ENCODE results near the gene LCN15. TPM values are rescaled to one million over a fixed set of nuclear protein-coding genes. Genes with fewer than 3 reads are reported as not detected.

LCN15 gene
- polyA plus RNA-seq, 1 donor (not counting 4 experiments of a cell fraction or from before 2014, with no cell fraction given) = not detected

DNA sequence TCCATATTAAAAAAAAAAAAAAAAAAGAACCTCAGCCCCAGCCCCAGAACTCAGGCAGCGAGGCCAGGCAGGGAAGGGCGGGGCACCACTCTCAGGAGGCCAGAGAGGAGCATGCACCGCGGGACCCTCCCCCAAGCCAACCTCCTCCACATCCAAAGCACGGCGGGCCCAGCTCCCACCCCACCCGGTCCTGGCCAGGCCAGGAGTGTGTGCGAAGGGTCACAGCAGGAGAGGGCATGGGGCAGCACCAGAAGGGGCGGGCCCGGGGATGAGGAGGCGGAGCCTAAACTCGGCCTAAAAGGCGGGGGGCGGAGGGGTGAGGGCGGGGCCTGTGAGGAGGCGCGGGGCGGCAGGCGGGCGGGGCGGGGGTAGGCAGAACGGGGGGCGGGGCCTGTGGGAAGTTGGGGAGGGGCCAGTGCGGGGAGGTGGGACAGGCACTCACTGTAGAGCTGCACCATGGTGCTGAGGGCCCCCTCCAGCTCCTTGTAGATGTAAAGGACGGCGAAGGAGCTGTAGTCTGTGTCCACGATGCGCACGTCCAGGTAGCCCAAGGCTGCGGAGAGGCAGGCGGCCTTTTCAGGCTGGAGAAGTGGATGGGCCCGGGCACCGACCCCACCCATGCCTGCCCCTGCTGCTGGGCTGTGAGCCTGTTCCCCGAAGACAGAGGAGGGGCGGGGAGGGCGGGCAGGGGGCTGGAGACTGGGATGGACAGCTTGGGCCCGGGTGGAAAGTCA lies 1.2 kb downstream of the LCN15 start:
- Histone ChIP-seq H3K4me1 (ENCODE audit: control insufficient read depth, extremely low read depth, insufficient read depth, low read length) (no peaks in the 10 kb centered on the region), H3K4me3 (ENCODE audit: control insufficient read depth in 2 of 3, extremely low read depth in 1 of 3, insufficient read depth in 2 of 3, low read depth in 1 of 3, low read length in 3 of 3) (no peak overlapping the region), H4K20me1 (ENCODE audit: control insufficient read depth, extremely low read depth, insufficient read depth, low read length) (no peaks in the 10 kb centered on the region), H3K9me3 (ENCODE audit: control insufficient read depth, low read depth, low read length) (no peaks in the 10 kb centered on the region), H3K27me3 (ENCODE audit: control insufficient read depth, extremely low read depth, insufficient read depth, low read length) (peaks cover 23% of the 10 kb centered on the region), H3K9ac (ENCODE audit: control insufficient read depth, extremely low read depth, insufficient read depth, low read length) (no peak overlapping the region), H2AFZ (ENCODE audit: control insufficient read depth, low read length) (no peak overlapping the region), H3K4me2 (ENCODE audit: control insufficient read depth, extremely low read depth, insufficient read depth, low read depth, low read length) (no peak overlapping the region), H3K9me1 (ENCODE audit: control insufficient read depth, extremely low read depth, insufficient read depth, low read length) (no peaks in the 10 kb centered on the region), H3K36me3 (ENCODE audit: control insufficient read depth in 2 of 2, extremely low read depth in 1 of 2, insufficient read depth in 2 of 2, low read length in 2 of 2) (no peaks in the 10 kb centered on the region), H3K27ac (ENCODE audit: control insufficient read depth, insufficient read depth, low read length) (no peak overlapping the region), H3K79me2 (ENCODE audit: control insufficient read depth, insufficient read depth, low read length) (no peaks in the 10 kb centered on the region)
- no peak for TF ChIP-seq CTCF (optimal IDR thresholded peaks at IDR 0.05 in 1 of 3, IDR thresholded peaks at IDR 0.05 in 1 of 3, conservative IDR thresholded peaks at IDR 0.05 in 1 of 3; ENCODE audit: extremely low read depth in 1 of 3, insufficient read depth in 2 of 3, low read length in 3 of 3)
- TF ChIP-seq EZH2 (IDR thresholded peaks at IDR 0.05; ENCODE audit: low read length) = no peak
- dilution Hi-C loops (cut with MboI; ENCODE audit: extremely low pct_ligation_motif_present, low sequenced_read_pairs) = no loop called here
- no peak for FAIRE-seq
- no peak for DNase-seq (ENCODE audit: low read depth, low spot score)

- no peak overlapping the region for H3K27ac ChIP-seq (ENCODE audit: control insufficient read depth, insufficient read depth, low read length)
- H3K27me3 ChIP-seq (ENCODE audit: control insufficient read depth, extremely low read depth, insufficient read depth, low read length) = peaks cover 18% of the 10 kb centered on the region
- no peaks in the 10 kb centered on the region for H3K9me3 ChIP-seq (ENCODE audit: control insufficient read depth, low read depth, low read length)
- TF ChIP-seq EZH2 (IDR thresholded peaks at IDR 0.05; ENCODE audit: low read length) (no peak), CTCF (optimal IDR thresholded peaks at IDR 0.05 in 1 of 3, IDR thresholded peaks at IDR 0.05 in 1 of 3, conservative IDR thresholded peaks at IDR 0.05 in 1 of 3; ENCODE audit: extremely low read depth in 1 of 3, insufficient read depth in 2 of 3, low read length in 3 of 3) (no peak)
- dilution Hi-C loops (cut with MboI; ENCODE audit: extremely low pct_ligation_motif_present, low sequenced_read_pairs) = no loop called here
- DNase-seq (ENCODE audit: low read depth, low spot score) (no peak), FAIRE-seq (no peak)
- no peaks in the 10 kb centered on the region for H3K79me2 ChIP-seq (ENCODE audit: control insufficient read depth, insufficient read depth, low read length)
- no peak overlapping the region for H3K4me2 ChIP-seq (ENCODE audit: control insufficient read depth, extremely low read depth, insufficient read depth, low read depth, low read length)
- no peaks in the 10 kb centered on the region for H3K36me3 ChIP-seq (ENCODE audit: control insufficient read depth in 2 of 2, extremely low read depth in 1 of 2, insufficient read depth in 2 of 2, low read length in 2 of 2)
- no peak overlapping the region for H2AFZ ChIP-seq (ENCODE audit: control insufficient read depth, low read length)
- H3K4me3 ChIP-seq (ENCODE audit: control insufficient read depth in 2 of 3, extremely low read depth in 1 of 3, insufficient read depth in 2 of 3, low read depth in 1 of 3, low read length in 3 of 3) = no peak overlapping the region
- no peaks in the 10 kb centered on the region for H4K20me1 ChIP-seq (ENCODE audit: control insufficient read depth, extremely low read depth, insufficient read depth, low read length)
- H3K4me1 ChIP-seq (ENCODE audit: control insufficient read depth, extremely low read depth, insufficient read depth, low read length) = no peaks in the 10 kb centered on the region
- H3K9ac ChIP-seq (ENCODE audit: control insufficient read depth, extremely low read depth, insufficient read depth, low read length) = no peak overlapping the region
- no peaks in the 10 kb centered on the region for H3K9me1 ChIP-seq (ENCODE audit: control insufficient read depth, extremely low read depth, insufficient read depth, low read length)
Measured at GRCh38 chr9:136762221-136762691, 2.1 kb downstream of the LCN15 start.

Data from keratinocyte (primary cell).